IPS DF 19.7 (cell line): Measurements from ENCODE around the gene DENND1B.

Source experiments
- DNase-seq: peaks from one replicate; pipeline ENCODE4 v3.0.0-alpha.2; 2013; ENCODE audit warnings: low read depth, low spot score

DENND1B gene, protein sequence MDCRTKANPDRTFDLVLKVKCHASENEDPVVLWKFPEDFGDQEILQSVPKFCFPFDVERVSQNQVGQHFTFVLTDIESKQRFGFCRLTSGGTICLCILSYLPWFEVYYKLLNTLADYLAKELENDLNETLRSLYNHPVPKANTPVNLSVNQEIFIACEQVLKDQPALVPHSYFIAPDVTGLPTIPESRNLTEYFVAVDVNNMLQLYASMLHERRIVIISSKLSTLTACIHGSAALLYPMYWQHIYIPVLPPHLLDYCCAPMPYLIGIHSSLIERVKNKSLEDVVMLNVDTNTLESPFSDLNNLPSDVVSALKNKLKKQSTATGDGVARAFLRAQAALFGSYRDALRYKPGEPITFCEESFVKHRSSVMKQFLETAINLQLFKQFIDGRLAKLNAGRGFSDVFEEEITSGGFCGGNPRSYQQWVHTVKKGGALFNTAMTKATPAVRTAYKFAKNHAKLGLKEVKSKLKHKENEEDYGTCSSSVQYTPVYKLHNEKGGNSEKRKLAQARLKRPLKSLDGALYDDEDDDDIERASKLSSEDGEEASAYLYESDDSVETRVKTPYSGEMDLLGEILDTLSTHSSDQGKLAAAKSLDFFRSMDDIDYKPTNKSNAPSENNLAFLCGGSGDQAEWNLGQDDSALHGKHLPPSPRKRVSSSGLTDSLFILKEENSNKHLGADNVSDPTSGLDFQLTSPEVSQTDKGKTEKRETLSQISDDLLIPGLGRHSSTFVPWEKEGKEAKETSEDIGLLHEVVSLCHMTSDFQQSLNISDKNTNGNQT

GRCh38 chr1:197775282-197776262, at the start of gene DENND1B:
Gene DENND1B (minus strand): TSS chr1:197775480. CDS start chr1:197775155, 325 bp downstream.
- peak; percentile 61 for DNase-seq

- no peak for DNase-seq
Observed at GRCh38 chr1:197814306-197814705, 39.0 kb upstream of the DENND1B start.

GRCh38 chr1:197813741-197814140, 38.5 kb upstream of the DENND1B start:
- no peak for DNase-seq

DNA sequence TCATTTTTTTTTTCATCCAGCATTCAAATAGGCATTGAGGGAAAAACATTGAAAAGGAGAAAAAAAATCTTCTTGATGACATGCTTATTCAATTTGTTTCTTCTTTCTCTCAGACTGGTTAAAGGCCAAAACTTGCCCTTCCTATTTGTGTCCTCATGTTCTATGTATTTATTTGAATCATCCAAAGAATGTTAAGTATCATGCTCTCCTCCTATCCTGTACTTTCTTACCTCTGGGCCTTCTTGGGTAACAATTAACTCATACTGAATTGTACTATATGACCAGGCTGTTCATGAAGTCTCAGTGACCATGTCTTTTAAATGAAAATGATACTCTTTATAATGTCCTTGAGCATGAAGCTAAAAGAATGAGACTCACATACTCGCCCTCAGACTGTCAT, 36.5 kb upstream of the DENND1B start:
- DNase-seq: no peak

DNA sequence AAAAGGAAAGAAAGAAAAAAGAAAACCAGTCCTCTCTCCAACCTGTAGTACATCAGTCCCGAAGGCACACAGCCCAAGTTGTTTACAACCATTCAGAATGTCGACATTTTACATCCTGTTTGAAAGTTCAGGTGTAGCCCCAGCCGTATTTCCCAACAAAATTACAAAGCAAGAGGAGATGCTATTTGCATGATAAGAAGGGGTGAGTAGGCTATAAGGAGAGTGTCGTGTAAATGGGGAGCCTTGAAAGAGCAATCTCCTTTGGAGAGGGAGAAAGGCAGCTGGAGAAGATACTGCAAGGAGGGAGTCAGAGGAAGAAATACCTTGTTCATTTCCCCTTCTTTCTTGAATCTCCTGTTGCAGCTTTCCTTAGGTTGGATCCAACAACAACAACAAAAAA, 35.5 kb upstream of the DENND1B start:
- DNase-seq: no peak

DNA sequence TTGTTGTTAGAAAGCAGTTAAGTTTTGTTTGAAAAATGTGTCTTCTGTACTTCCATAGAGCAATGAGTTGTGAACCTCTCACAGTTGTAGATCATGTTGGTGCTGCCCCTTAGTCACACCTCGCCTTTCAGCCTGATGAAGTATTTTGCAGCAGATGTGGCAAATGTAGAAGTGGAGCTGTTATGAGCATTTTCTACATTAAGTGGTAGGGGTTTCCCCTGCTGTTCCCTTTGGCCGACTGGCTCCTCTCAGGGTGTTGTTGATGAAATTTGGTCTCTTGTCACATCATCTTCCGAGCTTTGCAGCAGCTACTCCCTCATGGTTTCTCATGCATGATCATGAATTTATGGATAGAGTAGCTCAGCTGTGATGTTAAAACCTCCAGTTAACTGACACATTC, 33.6 kb upstream of the DENND1B start:
- DNase-seq: no peak

DNA sequence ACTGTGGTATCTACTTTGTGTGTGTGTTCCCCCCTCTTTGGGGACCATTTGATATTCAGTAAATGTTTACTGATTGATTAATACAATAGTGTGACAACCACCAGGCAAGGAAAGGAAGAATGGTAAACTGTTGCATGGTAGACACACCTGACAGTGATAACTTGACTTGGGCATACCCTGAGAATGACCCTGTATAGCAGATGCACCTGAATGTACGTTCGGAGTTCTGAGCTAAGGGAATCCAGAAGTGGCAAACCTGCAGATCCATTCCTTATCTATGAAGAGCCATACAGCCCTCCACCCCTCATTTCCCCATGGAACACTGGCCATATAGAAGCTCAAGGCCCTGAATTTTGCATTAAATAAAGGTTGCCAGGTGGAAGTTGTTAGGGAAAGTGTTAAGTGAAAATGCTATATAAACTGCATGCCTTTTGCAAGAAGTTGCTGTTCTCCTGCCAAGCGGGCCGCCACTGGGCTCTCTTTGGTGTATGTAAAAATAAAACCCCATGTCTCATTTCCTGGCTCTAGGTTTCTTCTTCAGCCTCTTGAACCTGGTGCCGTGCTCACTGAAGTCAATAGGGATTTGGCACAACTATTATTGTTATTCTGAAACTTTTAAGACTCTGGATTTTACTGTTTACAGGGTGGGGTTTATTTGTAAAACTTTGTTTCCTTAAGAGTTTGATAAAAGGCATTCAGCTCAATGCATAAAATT, 32.6 kb upstream of the DENND1B start:
- no peak for DNase-seq

- no peak for DNase-seq
Observed at GRCh38 chr1:197807216-197807615, 31.9 kb upstream of the DENND1B start.

- DNase-seq: no peak
Observed at GRCh38 chr1:197806718-197807117, 31.4 kb upstream of the DENND1B start.

- no peak for DNase-seq
Observed at GRCh38 chr1:197801684-197802083, 26.4 kb upstream of the DENND1B start.

DNA sequence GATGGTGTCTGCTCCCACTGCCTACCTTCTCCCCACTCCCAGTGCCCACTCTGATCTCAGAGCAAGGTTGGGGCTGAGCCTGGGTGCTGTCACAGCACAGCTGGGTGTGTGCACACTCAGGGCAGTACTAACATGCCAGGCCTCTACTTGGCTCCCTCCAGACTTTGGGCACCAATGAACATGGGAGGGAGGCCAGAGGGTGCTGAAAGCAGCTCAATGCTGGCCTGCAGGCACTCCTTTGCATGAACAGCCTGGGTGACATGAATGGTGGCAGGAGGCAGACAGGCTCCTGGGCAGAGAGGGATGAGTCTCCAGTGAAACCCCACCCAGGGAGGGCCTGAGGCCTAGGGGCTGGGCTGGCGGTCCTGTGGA, 25.8 kb upstream of the DENND1B start:
- no peak for DNase-seq

GRCh38 chr1:197800379-197801110, 25.3 kb upstream of the DENND1B start:
- no peak for DNase-seq

DNA sequence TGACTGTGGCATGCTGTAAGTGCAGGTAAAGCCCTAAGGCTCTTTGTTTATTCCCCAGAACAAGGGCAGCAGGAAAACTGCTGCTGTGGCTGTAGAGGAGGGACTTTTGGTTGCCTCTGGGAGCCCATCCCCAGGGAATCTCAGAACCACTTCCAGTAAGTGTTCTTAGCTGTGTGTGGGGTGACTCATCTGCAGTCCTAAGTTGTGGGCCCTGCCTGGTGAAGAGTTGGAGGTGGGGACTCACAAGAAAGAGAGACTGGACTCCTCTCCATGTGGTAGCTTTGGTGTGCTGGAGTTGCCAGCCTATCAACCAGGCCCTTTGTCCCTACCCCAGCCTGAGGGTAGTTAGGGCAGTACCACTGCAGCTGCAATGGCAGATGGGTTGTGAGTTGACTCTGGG, 24.0 kb upstream of the DENND1B start:
- no peak for DNase-seq

GRCh38 chr1:197798492-197798891, 23.2 kb upstream of the DENND1B start:
- no peak for DNase-seq

- no peak for DNase-seq
Observed at GRCh38 chr1:197797010-197797409, 21.7 kb upstream of the DENND1B start.

- no peak for DNase-seq
Observed at GRCh38 chr1:197788741-197789739, 13.8 kb upstream of the DENND1B start.

- DNase-seq: no peak
Observed at GRCh38 chr1:197787623-197788536, 12.6 kb upstream of the DENND1B start.

DNA sequence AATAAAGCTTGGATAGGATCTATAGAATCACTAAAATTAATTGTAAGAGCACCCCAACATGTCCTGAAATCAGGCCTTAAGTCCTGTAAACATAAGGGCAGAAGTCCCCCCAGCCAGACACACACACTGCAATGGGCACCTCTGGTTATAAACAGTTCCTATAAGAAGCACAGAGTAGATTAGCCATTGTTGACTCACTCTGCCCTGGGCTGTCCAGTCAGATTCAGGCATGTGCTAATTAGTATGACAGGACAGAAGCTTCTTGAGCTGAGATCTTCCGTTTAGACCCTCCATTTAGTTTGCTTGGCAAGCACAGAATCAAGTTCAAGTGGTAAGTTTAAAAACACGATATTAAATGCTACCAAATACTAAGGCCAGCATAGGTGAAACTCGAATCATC, 11.8 kb upstream of the DENND1B start:
- no peak for DNase-seq
